ENCODE measurements around the gene MN1.
"Not testable (repeated sequence)": the region's sequence is repeated elsewhere in the genome, so short reads cannot be mapped to it uniquely, and the experiment has no call there.

Gene MN1

DNA sequence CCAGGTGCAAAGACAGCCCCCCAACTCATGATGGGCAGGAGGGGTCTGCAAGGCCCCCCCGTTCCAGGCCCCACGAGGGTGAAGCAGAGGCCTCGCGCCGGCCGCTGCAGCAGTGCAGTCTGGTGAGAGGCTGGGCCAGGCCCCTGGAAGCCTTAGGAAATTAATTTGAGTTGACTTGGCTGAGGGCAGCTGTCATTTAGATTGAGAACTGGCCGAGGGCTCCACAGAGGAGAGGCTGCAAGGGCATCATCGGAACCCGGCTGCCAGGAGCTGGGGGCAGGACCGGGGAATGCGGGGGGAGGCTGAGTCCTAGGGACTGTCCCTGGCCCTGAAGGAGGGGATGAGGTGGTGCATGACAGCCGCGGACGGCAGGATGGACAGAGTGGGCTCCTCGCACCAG is 39.9 kb downstream of the MN1 start:
- no peak for DNase-seq (ENCODE audit: low read depth in 3 of 3)

DNA sequence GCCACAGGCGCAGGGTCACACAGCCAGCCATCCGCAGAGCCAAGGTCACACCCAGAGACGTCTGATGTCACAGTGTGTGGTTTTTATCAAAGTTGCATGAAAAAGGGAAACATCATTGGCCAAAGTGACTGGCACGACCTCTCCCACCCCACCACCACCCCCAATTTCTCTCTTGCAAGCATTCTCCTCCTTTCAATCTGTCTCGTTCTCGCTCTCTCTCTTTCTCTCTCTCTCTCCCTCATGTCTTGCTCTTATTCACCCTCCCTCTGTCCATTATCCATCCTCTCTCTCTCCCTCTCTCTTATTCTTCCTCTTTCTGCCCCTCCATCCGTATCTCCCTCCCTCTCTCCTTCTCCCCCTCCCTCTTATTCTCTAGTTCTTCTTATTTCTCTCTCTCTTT is 40.6 kb downstream of the MN1 start:
- DNase-seq (ENCODE audit: low read depth in 3 of 3): no peak

DNA sequence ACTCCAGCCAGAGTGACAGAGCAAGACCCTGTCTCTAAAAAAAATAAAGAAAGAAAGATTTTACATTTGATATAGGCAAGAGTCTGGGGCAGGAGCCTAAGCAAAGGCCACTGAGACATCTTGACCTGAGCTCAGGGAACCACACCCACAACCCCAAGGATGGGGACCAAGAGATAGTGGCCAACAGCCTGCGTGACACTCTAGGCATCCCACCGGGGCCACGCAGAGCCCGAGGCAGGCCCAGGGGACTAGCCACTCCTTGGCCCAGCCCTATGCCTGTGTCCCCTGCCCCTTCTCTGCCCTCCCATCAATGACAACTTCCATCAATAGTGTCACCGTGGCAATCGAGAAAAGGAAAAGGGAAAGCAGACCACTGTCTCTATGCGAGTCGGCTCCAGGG is 41.1 kb downstream of the MN1 start:
- DNase-seq (ENCODE audit: low read depth in 3 of 3): no peak

DNA sequence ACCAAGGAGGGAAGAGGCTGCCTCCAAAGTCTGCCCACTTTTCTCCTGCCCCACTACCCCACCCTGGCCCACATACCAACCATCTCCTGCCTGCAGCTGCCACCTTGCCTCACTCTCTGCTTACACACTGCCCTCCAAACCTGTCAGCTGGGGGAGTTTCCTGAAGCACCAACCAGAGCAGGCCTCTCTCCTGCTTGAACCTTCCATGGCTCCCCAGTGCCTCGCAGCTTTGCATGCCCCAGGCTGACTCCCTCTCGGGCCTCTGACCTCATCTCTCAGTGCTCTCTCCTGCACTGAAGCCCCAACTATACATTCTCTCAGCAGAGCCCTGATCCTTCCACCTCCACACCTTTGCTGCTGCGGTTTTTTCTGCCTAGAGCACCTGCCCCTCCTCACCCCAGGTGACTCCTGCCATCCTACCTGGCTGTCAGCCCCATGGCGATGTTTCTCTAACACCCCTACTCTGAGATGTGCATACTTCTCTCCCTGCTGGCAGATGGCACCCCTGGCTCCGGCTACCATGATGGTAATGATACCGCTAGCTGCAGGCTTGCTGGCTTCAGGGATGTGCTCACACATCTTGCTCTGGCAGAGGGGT is 43.5 kb downstream of the MN1 start:
- no peak for DNase-seq (ENCODE audit: low read depth in 3 of 3)

DNA sequence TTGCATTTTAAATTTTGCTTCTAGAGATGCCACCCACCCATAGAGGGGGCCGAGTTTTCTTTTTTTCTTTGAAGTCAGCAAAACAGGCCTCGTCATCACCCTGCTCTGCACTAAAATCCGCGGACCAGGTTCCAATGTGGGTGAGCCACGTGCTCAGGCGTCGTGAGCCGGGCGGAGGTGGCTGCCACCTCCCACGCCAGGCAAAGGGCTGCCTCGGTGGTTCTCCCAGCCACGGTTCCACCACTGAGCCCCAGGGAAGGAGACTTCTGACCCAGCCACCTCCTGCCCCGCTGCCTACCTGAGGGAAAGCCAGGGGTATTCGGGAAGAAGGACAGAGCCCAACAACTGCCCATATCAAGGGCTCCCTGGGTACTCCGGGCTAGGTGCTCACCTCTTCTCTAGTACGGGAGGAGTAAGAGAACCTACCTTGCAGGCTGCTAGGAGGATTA is 45.3 kb downstream of the MN1 start:
- no peak for DNase-seq (ENCODE audit: low read depth in 3 of 3)

DNA sequence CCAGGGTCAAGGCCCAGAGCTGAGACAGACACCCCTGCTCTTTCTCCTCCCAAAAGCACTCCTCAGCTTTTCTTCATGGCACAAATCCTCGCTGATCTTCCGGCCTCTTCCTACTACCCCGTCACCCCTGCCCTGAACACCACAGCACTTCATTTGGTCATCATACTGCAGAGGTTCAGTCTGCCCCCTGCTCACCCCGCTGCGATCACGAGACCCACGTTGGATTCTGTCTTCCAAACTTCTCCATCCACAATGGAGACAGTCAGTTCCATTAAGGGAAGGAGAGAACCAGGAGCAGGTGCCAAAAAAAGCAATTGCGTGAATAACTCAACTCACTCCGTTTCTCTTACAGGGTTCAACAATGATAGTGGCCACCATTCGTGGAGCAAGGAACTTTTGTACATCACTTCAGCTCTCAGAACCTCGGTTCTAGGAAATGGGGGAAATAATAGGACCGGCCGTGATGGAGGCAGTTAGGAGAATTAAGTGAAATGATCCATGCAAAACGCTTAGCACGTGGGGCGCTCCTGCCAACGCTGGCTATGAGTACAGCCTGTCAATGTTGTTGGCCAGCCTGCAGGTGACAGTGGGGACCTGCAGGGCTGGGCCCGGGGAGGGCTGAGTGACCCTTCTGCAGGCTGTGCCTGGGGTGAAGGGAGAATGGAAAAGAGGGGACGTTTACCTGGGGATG is 45.9 kb downstream of the MN1 start:
- no peak for DNase-seq (ENCODE audit: low read depth in 3 of 3)

DNA sequence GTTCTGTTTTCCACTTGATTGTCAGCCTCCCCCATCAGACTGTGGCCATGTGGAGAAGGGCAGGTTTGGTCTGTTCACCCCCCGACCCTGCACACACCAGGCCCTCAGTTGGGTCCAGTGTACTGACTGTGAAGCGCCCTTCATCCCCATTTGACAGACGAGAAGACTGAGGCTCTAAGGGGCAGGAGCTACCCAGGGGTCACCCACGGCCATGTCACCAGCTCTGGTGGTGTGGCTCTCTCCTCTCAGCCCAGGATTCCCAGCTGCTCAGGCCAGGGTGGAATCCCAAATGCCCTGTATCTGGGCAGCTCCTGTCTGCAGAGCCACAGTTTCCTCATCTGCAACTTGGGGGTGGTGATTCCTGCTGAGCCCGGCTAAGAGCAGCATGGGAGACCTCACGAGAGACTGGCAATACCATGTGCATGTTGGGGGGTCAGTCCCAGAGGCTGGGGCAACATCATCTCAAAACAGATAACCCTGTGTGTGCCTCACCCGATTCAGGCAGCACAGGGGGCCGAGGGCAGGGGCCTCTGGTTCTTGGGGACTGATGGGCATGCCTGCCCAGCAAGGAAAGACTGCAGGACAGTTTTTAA is 46.6 kb downstream of the MN1 start:
- no peak for DNase-seq (ENCODE audit: low read depth in 3 of 3)

DNA sequence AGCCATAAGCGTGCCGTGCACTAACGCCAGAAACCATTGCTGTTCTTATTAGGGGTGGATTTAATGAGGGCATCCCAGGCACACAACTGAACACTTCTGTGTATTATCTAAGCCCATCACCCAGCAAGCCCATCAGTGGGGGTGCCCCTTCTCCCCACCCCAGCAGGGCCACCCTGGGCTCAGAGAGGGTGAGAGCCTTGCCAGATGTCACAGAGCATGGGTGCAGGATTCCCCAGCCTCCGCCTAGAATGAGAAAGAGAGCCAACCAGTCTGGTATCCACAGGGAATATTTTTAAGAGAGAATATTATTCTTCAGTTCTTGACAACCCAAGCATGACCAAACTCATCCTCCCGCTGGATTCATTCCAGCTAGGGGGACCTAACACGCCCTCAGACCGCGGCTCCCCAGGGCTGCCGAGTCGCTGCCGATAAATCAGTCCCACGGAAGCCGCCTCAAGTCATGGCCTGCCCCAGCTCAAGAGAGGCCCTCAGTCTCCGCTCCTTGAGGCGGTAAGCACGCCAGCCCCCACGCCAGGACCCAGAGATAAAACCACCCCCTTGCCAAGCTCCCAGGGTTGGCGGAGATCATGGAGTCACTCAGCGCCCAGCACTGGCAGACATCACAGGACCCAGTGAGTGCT is 47.2 kb downstream of the MN1 start:
- DNase-seq (ENCODE audit: low read depth in 3 of 3): no peak

DNA sequence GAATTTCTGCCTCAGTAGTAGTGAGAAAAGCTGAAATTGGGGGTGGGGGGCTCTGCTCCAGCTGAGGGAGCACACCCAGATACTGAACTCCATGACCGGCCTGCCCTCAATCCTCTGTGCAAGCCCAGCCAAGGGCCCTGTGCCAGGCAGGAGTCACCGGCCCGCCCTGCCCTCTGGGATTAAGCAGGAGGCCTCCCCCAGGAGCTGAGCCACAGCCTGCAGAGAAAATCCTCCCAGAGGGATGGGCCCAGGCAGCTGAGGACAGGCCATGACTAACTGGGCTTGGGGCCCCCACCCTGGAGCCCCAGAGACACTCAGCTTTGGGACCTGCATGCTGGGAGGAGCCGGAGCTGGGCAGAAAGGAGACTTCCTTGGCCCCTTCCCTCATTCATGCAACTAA is 48.8 kb downstream of the MN1 start:
- no peak for DNase-seq (ENCODE audit: low read depth in 3 of 3)

DNA sequence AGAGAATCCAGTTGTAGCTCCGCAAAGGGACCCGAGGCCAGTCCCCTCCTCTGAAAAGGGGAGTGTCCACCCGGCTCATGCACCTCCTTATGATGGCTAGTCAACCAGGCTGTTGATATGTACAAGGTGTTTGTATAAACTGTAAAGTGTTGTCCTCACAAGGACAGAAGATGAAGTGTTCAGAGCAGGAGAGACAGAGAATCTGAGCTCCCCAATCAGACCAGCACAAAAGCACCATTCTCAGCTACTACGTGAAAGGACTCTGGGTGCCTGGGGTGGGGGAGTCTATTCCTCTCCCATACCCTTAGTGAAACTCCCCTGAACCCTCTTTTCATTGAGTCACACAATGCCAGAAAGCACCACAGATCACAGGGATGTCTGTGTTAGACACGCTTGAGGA is 49.4 kb downstream of the MN1 start:
- DNase-seq (ENCODE audit: low read depth in 3 of 3): no peak

DNA sequence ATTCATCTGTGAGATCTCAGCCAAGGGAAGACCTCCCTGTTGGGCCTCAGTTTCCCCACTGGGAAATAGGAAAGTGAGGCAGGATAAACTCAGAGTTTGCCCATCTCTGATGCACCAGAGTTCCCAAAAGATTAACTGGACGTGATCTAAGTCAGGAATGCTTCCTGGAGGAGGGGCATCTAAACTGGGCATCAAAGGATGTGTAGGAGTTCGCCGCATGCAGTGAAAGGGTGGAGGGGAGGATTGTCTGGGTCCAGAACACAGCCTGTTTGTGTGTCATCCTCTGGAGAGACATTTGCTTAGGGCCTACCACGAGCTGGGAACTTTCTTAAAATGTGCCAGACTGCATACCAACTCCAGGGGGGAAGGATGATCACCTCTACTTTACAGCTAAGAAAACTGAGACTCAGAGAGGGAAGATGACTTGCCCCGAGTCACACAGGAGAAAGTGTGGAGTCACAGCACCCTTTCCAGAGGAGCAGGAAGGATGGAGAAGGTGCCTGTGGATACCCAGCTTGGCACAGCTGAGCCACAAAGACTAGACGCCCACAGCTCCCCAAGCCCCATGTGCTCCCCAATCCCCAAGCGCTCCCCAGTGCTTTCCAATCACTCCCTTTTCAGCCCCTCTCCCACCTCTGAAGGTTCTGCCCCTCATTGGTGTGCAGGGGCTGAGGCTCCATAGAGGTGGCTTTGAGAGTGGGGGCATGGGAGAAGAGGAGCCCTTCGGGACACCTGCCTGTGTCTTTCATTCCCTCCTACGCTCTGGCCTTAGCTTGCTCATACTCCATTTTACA is 50.1 kb downstream of the MN1 start:
- no peak for DNase-seq (ENCODE audit: low read depth in 3 of 3)

DNA sequence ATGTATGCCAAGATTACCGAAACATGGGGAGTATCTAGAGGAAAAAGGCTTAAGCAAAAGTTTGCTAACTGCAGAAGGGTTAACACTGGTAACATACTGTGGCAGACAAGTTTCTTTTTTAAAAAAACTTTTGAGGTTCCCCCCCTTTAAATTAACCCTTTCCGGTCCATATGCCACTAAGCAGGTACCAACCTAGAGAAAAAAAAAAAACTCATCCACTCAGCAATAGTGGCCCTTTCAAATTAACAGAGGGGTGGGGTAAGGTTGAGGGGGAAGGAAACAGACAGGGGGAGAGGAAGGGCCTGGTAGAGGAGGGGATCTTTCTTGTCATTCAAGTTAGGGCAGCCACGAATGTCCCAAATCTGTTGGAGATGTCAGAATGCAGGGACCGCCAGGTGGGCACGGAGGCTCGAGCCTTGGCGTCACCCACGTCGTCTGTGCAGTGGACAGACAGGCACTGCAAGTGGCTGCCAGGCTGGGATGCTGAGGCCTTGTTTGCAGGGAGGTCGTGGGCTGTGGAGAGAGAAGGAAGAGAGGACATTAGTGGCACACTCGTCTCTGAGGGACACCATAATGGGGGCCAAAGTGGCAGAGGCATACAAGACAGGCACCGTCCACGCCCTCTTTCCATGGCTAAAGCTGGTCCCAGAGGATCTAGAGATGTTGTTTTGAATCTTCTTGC is 50.8 kb downstream of the MN1 start:
- no peak for DNase-seq (ENCODE audit: low read depth in 3 of 3)

DNA sequence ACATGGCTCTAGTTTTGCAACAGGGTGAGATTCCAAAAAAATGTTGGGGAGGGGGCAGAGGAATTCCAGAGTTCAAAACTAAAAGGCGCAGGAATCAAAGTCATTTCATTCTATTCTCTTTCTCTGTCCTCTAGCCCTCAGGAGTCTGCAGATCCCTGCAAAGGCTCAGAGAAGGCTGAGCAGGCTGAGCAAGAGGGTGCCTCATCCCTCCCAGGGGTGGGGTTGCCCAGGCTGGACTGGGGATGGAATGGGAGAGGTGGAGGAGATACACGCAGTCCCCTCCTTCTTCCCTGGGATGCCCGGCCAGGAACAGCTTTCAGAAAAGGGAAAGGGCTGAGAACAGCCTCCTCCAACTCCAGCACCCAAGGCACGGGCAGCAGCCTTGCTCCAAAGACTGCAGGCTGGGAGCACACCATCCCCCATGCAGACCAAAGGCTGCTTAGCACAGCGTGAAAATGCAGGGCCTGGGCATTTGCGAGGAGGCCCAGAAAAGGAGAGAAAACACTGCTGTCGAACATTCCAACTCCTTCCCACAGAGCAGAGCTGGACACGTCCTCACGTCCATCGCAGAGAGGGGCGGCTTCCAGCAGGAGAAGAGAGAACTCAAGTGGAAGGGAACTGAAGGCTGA is 51.8 kb downstream of the MN1 start:
- DNase-seq (ENCODE audit: low read depth in 3 of 3): no peak

DNA sequence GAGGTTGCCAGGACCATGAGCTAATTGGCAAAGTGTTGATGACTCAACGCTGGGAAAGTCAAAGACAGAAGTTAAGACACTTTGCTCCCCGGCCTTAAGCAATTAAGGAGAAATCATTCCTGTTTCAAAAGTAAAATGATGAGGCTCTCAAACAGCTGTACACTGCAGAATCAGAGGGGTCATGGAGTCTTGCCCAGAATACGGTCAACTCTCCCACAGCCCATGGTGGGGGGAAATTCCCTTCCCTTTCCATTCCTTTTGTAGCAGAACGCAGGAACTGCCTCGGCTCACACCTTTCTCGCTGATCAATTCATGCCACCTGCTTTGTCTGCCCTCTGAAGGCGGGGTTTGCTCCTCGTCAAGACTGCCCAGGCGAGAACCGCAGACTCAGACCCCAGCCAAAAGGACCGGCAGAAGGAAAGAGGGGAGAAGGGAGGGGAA is 52.8 kb downstream of the MN1 start:
- DNase-seq (ENCODE audit: low read depth in 3 of 3): no peak

DNA sequence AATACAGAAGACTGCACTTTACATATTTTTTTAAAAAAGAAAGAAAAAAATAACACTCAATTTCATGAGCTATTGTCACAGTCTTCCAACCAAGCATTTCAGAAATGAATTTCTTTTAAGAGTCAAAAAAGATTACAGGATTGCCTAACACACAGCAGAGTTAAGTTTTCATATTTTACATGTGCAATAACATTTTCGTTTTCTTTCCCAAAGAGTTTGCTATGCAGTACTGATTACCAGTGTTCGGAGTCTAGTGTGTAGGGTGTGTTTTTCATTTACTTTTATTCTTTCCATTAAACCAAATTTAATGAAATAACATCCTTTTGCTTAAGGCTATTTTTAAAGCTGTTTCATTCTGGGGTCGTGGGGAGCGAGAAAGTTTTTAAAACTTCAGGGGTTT is 53.2 kb downstream of the MN1 start:
- DNase-seq (ENCODE audit: low read depth in 3 of 3): no peak

DNA sequence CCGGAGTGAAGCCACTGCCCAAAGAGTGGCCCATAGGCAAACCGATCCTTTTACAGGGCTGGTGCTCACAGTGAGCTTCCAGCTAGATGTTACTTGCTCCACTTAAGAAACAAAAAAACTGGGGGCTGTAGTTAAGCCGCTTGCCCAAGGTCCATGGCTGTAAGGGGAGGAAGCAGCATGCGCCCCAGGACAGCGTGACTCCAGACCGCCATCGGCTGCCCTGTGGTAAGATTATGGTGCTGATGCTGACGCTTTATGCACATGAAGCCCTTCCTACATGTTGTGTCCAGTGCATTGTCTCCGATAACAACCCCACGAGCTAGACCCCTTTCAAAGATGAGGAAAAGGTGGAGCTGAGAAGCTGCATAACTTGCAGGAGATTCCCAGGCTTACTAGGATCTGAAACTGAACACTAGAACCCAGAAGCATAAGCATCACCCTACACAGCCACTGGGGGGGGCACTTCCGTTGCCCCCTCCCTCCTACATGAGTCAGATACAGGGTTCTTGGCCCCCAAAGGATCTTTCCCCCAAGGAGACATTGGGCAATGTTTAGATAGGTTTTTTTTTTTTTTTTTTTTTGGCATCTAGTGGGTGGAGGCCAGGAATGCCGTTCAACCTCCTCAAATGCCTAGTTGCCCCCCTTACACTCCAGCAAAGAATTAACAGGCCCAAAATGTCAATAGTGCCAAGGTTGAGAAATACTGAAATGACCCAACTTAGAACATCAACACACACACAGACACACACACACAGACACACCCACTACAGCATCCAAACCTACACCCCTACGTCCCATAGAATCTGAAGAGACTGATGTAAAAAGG is 53.9 kb downstream of the MN1 start:
- no peak for DNase-seq (ENCODE audit: low read depth in 3 of 3)

DNA sequence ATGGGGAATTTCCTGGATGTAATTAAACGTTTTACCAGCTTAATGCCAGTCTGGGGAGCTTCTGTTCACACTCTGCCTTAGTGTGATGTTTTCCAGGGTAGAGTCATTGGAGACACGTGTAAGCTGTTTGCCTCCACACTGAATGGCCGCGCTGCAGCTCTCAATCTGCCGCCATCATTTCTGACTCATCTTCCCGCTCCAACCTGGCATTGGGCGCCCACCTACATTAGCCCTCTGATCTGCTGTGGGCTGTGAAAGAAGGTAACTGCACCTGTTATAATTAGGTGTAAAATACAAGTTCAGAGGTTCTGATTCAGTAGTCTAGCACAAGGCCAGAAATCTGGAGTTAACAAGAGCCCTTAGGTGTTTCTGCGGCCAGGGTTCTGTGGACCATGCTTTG is 54.6 kb downstream of the MN1 start:
- DNase-seq (ENCODE audit: low read depth in 3 of 3): no peak

DNA sequence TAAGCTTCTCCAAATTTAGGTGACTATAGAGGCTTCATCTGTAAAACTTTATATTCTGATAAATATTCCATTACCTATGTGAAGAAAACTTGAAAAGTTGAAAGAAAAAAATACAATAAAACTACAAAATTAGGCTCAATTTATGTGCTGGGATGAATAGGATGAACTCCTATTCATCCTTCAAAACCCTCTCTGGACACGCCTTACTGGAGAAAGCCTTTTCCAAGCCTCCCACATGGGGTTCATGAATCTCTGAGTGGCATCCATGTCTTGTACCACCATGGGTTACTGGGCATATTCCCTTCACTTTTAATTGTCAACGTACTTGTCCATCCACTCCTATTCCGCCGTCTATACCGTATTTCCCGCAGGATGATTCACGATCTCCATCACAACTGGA is 55.7 kb downstream of the MN1 start:
- DNase-seq (ENCODE audit: low read depth in 3 of 3): no peak

DNA sequence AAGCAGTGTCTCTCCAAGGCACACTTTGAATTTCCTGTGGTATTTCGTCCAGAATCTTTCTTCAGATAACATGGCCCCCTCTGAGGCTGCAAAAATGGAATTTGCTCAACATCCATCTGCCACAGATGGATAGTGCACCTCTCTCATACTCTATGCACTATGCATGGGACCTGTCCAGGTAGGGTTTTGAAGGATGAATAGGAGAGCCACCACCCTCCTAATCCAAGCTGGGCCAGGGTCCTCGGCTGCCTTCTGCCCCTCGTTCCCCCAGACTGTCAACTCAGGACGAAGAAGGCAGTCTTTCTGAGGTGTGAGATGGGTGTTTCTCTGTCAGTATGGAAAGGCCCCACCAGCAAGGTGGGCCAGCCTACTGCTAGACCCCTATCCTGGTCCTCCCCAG is 56.4 kb downstream of the MN1 start:
- no peak for DNase-seq (ENCODE audit: low read depth in 3 of 3)

DNA sequence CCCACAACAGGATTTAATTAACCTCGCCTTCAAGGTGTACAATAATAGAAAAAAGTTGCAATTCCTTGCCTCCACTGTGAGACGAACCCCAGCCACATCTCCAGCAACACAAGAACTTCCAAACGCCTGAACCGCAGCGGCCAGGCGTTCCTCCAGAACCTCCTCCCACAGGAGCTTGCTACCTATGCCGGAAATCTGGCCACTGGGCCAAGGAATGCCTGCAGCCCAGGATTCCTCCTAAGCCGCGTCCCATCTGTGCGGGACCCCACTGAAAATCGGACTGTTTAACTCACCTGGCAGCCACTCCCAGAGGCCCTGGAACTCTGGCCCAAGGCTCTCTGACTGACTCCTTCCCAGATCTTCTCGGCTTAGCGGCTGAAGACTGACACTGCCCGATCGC is 57.5 kb downstream of the MN1 start:
- DNase-seq (ENCODE audit: low read depth in 3 of 3): not testable (repeated sequence)
